ENCODE data around the gene LGI4. TPM values are rescaled to one million over a fixed set of nuclear protein-coding genes. Genes with fewer than 3 reads are reported as not detected.

LGI4 gene
- total RNA-seq: 5.1 TPM

GRCh38 chr19:35134601-35135242 is at the start of gene LGI4:
LGI4 (minus strand) TSS chr19:35135059; CDS start chr19:35134680, 379 bp downstream.

GRCh38 chr19:35154525-35155406 is 19.9 kb upstream of the LGI4 start, which contains the start of gene FXYD5:
FXYD5 (plus strand) TSS chr19:35154735; CDS start chr19:35155551, 816 bp downstream.

GRCh38 chr19:35143231-35143715 is 8.4 kb upstream of the LGI4 start, which contains the start of gene FXYD7:
FXYD7 (plus strand) TSS chr19:35143255; CDS start chr19:35143334, 79 bp downstream.

GRCh38 chr19:35138305-35138892 is 3.5 kb upstream of the LGI4 start, which contains the start of gene FXYD1:
FXYD1 (plus strand) TSS chr19:35138824; CDS start chr19:35140080, 1,256 bp downstream.

GRCh38 chr19:35115177-35115951 is 19.5 kb downstream of the LGI4 start, which contains the start of gene FXYD3:
FXYD3 (plus strand) TSS chr19:35115823; CDS start chr19:35119377, 3,554 bp downstream.

Small RNA genes within 50 kb of the gene (small RNA-seq; reads per million reads assigned to genes)
- not detected for gene AC020907.2 (ENCODE audit: low replicate concordance)

Other genes with a start within 250 kb of the LGI4 start
- 4.6 TPM for gene ZNF30, start 208.2 kb downstream of the LGI4 start, total RNA-seq
- 12.8 TPM for gene ZNF792, start 170.8 kb downstream of the LGI4 start, total RNA-seq
- 63.1 TPM for gene GRAMD1A, start 134.7 kb downstream of the LGI4 start, total RNA-seq
- 3.0 TPM for gene SCN1B, start 104.6 kb downstream of the LGI4 start, total RNA-seq
- gene HPN, start 93.3 kb downstream of the LGI4 start, total RNA-seq: 62.8 TPM
- gene FXYD3, start 19.2 kb downstream of the LGI4 start, total RNA-seq: 25.8 TPM
- gene FXYD1, start 3.8 kb upstream of the LGI4 start, total RNA-seq: 19.7 TPM
- 0.41 TPM for gene FXYD7, start 8.2 kb upstream of the LGI4 start, total RNA-seq
- 14.9 TPM for gene FXYD5, start 19.7 kb upstream of the LGI4 start, total RNA-seq
- gene FAM187B, start 93.7 kb upstream of the LGI4 start, total RNA-seq: not detected
- gene LSR, start 113.9 kb upstream of the LGI4 start, total RNA-seq: 59.6 TPM
- 75.1 TPM for gene USF2, start 133.9 kb upstream of the LGI4 start, total RNA-seq
- gene HAMP, start 147.5 kb upstream of the LGI4 start, total RNA-seq: not detected
- 9.2 TPM for gene MAG, start 157.1 kb upstream of the LGI4 start, total RNA-seq
- 6.7 TPM for gene CD22, start 194.1 kb upstream of the LGI4 start, total RNA-seq
- 0.23 TPM for gene FFAR1, start 212.8 kb upstream of the LGI4 start, total RNA-seq
- 0.76 TPM for gene FFAR3, start 223.4 kb upstream of the LGI4 start, total RNA-seq
- not detected for gene GPR42, start 236.0 kb upstream of the LGI4 start, total RNA-seq

Measured in metanephros (tissue), 2 donors.